Body of pancreas (tissue), 4 donors: ENCODE measurements around the gene HNRNPM.

ENCODE experiments used
- POLR2A ChIP-seq, 3 donors: fragments of 450-650 bp; IDR thresholded peaks; one replicate each; pipeline ENCODE4 v1.6.1; 2016; ENCODE audit warnings: antibody characterized with exemption in 3 of 3, mild to moderate bottlenecking in 2 of 3
- TF ChIP-seq, protein P1 (sequence below), 7 experiments: fragments of 450-650 bp in 4 of 7; fragments of 200-600 bp in 3 of 7; sonication (generic) in 3 of 7; IDR thresholded peaks; one replicate each; pipeline ENCODE4 v1.5.1; 2016 to 2019; ENCODE audit warnings: antibody characterized with exemption in 7 of 7

DNA sequence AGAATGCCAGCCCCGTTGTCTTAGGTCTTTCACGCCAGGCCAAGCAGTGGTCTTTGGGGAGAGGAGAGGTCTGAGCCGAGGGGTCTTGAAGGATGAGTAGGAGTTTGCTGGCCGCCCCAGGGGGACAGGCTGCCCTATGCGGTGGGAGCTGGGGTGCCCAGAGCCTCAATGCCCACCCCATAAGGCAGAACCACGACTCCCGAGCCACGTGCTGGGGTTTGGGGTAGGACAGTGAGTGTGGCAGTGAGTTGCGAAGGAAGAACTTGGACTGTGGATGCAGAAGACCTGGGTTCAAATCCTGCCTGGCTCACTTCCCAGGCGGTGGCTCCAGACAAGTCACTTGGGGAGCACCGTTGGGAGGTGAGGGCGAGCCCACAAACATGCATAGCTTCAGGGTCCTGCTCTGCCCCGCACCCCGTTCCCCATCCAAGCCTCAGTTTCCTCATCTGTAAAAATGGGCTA lies 49.1 kb upstream of the HNRNPM start:
- TF ChIP-seq, protein P1, sequence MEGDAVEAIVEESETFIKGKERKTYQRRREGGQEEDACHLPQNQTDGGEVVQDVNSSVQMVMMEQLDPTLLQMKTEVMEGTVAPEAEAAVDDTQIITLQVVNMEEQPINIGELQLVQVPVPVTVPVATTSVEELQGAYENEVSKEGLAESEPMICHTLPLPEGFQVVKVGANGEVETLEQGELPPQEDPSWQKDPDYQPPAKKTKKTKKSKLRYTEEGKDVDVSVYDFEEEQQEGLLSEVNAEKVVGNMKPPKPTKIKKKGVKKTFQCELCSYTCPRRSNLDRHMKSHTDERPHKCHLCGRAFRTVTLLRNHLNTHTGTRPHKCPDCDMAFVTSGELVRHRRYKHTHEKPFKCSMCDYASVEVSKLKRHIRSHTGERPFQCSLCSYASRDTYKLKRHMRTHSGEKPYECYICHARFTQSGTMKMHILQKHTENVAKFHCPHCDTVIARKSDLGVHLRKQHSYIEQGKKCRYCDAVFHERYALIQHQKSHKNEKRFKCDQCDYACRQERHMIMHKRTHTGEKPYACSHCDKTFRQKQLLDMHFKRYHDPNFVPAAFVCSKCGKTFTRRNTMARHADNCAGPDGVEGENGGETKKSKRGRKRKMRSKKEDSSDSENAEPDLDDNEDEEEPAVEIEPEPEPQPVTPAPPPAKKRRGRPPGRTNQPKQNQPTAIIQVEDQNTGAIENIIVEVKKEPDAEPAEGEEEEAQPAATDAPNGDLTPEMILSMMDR (IDR thresholded peaks at IDR 0.05): no peak
- TF ChIP-seq POLR2A (IDR thresholded peaks at IDR 0.05): no peak
